ENCODE results near the gene ZFP90. TPM values are rescaled to one million over a fixed set of nuclear protein-coding genes. Genes with fewer than 3 reads are reported as not detected.
"Not testable (repeated sequence)": the region's sequence is repeated elsewhere in the genome, so short reads cannot be mapped to it uniquely, and the experiment has no call there.

ZFP90 gene
- total RNA-seq, 2 donors from 2014 or later = 9.1 to 20.0 TPM

DNA sequence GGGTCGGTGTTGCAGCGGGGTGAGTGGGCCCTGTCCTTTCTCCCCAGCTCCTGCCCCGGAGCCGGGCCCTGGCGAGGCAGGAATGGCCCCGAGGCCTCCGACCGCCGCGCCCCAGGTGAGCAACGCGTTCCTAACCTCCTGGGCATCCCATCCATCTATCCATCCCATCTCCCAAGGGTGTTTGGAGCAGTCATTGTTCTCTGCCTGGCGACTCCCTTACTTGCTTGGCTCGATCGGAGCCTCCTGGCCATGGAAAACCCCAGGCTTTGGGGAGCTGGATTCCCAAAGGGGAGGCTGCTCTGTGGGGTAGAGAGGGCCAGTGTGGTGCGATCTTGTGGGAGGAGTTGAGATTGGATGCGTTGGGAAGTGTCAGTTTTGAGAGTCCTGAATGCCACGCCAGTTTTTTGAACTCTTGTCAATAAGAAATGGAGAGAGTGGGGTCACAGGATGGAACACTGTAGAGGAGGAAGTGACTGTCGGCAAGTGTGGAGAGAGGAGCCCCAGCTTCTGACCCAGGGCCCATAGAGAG lies 684 bp downstream of the ZFP90 start:
- H3K36me3 ChIP-seq = no peaks in the 10 kb centered on the region
- H3K4me1 ChIP-seq = peaks cover 0 to 7% of the 10 kb centered on the region in 2 donors
- no peak for DNase-seq (ENCODE audit: low spot score)
- no peaks in the 10 kb centered on the region for H3K27me3 ChIP-seq
- peak overlapping the region; percentile 68 to 93 for H3K4me3 ChIP-seq
- TF ChIP-seq, protein P1, sequence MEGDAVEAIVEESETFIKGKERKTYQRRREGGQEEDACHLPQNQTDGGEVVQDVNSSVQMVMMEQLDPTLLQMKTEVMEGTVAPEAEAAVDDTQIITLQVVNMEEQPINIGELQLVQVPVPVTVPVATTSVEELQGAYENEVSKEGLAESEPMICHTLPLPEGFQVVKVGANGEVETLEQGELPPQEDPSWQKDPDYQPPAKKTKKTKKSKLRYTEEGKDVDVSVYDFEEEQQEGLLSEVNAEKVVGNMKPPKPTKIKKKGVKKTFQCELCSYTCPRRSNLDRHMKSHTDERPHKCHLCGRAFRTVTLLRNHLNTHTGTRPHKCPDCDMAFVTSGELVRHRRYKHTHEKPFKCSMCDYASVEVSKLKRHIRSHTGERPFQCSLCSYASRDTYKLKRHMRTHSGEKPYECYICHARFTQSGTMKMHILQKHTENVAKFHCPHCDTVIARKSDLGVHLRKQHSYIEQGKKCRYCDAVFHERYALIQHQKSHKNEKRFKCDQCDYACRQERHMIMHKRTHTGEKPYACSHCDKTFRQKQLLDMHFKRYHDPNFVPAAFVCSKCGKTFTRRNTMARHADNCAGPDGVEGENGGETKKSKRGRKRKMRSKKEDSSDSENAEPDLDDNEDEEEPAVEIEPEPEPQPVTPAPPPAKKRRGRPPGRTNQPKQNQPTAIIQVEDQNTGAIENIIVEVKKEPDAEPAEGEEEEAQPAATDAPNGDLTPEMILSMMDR (IDR thresholded peaks at IDR 0.05) = no peak
- peak overlapping the region; percentile 72 to 84 for H3K27ac ChIP-seq
- no peaks in the 10 kb centered on the region for H3K9me3 ChIP-seq

DNA sequence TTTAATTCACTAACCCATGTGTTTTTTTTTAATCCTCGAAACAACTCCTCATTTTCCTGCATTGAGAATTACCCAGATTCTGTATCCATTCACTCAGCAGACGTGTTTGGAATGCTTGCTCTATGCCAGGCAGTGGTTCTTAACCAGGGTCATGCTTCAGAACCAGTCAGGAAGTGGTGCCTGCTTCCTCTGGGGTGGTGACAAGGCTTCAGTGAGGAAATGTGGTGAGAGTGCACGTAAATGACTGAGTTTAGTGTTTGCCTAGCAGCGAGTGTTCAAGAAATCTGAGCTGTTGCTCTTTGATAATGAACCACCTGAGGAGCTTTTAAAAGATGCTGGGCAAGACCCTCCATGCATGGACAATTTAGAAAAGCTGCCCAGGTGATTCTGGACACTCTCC lies 9.9 kb downstream of the ZFP90 start:
- no peaks in the 10 kb centered on the region for H3K4me1 ChIP-seq
- TF ChIP-seq, protein P1 (IDR thresholded peaks at IDR 0.05) = no peak
- H3K36me3 ChIP-seq = peaks cover 49% of the 10 kb centered on the region
- no peak overlapping the region for H3K4me3 ChIP-seq
- peaks cover 0 to 41% of the 10 kb centered on the region in 2 donors for H3K9me3 ChIP-seq
- H3K27me3 ChIP-seq = no peaks in the 10 kb centered on the region
- no peak overlapping the region for H3K27ac ChIP-seq
- DNase-seq (ENCODE audit: low spot score) = no peak

DNA sequence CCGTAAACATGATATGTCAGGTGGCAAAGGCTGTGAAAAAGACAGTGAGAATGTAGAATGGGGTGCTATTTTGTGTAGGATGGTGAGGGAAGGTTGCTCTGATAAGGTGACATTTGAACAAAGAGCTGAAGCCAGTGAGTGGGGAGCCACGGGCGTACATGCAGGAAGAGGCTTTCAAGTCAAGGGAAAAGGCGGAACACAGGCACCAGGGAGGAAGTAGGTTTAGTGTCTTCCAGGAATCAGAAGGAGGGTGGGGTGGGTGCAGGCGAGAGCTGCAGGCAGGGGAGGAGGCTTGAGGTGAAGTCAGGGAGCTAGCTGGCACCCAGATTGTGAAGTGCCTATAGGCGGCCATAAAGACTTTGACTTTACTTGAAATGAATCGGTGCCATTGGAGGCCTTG lies 14.1 kb downstream of the ZFP90 start:
- H3K4me3 ChIP-seq = no peak overlapping the region
- H3K36me3 ChIP-seq = peaks cover 64% of the 10 kb centered on the region
- TF ChIP-seq, protein P1 (IDR thresholded peaks at IDR 0.05) = no peak
- DNase-seq (ENCODE audit: low spot score) = no peak
- H3K9me3 ChIP-seq = peaks cover 11 to 84% of the 10 kb centered on the region in 2 donors
- no peaks in the 10 kb centered on the region for H3K27me3 ChIP-seq
- H3K27ac ChIP-seq = no peak overlapping the region
- no peaks in the 10 kb centered on the region for H3K4me1 ChIP-seq

DNA sequence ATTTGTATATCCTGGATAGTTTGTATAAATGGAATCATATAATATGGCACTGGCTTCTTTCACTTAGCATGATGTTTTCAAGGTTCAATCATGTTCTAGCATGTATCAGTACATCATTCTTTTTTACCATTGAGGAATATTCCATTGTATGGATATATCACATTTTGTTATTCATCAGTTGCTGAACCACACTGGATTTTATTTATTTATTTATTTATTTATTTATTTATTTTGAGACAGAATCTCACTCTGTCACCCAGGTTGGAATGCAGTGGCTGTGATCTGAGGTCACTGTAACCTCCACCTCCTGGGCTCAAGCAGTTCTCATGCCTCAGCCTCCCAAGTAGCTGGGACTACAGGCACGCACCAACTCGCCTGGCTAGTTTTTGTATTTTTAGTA lies 21.2 kb downstream of the ZFP90 start:
- not testable (repeated sequence) for H3K27ac ChIP-seq; H3K4me3 ChIP-seq; H3K4me1 ChIP-seq; DNase-seq (ENCODE audit: low spot score); H3K27me3 ChIP-seq
- H3K9me3 ChIP-seq = peaks cover 70 to 100% of the 10 kb centered on the region in 2 donors
- H3K36me3 ChIP-seq = peaks cover 76% of the 10 kb centered on the region

DNA sequence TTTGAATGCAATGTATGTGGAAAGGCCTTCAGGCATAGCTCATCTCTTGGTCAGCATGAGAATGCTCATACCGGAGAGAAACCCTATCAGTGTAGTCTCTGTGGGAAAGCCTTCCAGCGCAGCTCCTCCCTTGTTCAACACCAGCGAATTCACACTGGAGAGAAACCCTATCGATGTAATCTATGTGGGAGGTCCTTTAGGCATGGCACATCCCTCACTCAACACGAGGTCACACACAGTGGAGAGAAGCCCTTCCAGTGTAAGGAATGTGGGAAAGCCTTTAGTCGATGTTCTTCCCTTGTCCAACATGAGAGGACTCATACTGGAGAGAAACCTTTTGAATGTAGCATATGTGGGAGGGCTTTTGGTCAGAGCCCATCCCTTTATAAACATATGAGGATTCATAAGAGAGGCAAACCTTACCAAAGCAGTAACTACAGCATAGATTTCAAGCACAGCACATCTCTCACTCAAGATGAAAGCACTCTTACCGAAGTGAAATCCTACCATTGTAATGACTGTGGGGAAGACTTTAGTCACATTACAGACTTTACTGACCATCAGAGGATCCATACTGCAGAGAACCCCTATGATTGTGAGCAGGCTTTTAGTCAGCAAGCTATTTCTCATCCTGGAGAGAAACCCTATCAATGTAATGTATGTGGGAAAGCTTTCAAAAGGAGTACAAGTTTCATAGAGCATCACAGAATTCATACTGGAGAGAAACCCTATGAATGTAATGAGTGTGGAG lies 24.7 kb downstream of the ZFP90 start:
- Histone ChIP-seq H3K9me3 (peaks cover 93 to 100% of the 10 kb centered on the region in 2 donors), H3K4me1 (no peaks in the 10 kb centered on the region), H3K4me3 (no peak overlapping the region), H3K36me3 (peaks cover 52% of the 10 kb centered on the region), H3K27ac (no peak overlapping the region), H3K27me3 (no peaks in the 10 kb centered on the region)
- TF ChIP-seq, protein P1 (IDR thresholded peaks at IDR 0.05) = no peak
- no peak for DNase-seq (ENCODE audit: low spot score)

DNA sequence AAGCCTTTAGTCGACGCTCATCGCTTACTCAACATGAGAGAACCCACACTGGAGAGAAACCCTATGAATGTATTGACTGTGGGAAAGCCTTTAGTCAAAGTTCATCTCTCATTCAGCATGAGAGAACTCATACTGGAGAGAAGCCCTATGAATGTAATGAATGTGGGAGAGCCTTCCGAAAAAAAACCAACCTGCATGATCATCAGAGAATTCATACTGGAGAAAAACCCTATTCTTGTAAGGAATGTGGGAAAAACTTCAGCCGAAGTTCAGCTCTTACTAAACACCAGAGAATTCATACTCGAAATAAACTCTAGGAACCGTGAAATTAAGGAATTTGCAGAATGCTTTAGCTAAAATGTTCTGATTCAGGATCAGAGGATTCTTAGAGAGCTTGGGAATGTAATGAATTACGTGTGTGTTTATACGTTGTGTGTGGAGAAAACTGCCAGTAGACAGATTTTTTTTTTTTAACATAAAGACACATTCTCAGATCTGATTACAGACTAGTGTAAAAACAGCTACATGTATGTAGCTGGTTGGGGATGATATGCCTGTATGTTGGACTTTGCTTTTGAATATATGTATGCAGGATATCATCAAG lies 25.4 kb downstream of the ZFP90 start:
- DNase-seq (ENCODE audit: low spot score) = no peak
- no peak overlapping the region for H3K4me3 ChIP-seq
- TF ChIP-seq, protein P1 (IDR thresholded peaks at IDR 0.05) = no peak
- no peaks in the 10 kb centered on the region for H3K4me1 ChIP-seq
- H3K27me3 ChIP-seq = no peaks in the 10 kb centered on the region
- peaks cover 46% of the 10 kb centered on the region for H3K36me3 ChIP-seq
- peaks cover 89 to 100% of the 10 kb centered on the region in 2 donors for H3K9me3 ChIP-seq
- no peak overlapping the region for H3K27ac ChIP-seq

All from right atrium auricular region (tissue), 2 donors.